Ovary (tissue), 3 donors: Measurements from ENCODE around the gene CD177.

Experiments used
- POLR2A ChIP-seq: fragments of 450-650 bp; IDR thresholded peaks from one replicate; pipeline ENCODE4 v1.6.1; 2017; ENCODE audit warnings: antibody characterized with exemption, mild to moderate bottlenecking, moderate library complexity
- TF ChIP-seq, protein P1 (sequence below), 3 donors: fragments of 450-650 bp in 2 of 3; fragments of 200-600 bp in 1 of 3; IDR thresholded peaks; one replicate each; pipeline versions ENCODE4 v1.5.1 to v1.8.0; 2016 to 2022; ENCODE audit warnings: antibody characterized with exemption in 3 of 3, mild to moderate bottlenecking in 1 of 3
- donor health status: DM: no; HTN: no; CAD: no.

- TF ChIP-seq, protein P1, sequence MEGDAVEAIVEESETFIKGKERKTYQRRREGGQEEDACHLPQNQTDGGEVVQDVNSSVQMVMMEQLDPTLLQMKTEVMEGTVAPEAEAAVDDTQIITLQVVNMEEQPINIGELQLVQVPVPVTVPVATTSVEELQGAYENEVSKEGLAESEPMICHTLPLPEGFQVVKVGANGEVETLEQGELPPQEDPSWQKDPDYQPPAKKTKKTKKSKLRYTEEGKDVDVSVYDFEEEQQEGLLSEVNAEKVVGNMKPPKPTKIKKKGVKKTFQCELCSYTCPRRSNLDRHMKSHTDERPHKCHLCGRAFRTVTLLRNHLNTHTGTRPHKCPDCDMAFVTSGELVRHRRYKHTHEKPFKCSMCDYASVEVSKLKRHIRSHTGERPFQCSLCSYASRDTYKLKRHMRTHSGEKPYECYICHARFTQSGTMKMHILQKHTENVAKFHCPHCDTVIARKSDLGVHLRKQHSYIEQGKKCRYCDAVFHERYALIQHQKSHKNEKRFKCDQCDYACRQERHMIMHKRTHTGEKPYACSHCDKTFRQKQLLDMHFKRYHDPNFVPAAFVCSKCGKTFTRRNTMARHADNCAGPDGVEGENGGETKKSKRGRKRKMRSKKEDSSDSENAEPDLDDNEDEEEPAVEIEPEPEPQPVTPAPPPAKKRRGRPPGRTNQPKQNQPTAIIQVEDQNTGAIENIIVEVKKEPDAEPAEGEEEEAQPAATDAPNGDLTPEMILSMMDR (IDR thresholded peaks at IDR 0.05) = no peak
- no peak for TF ChIP-seq POLR2A
Observed at GRCh38 chr19:43305642-43306041, 47.8 kb upstream of the CD177 start.
